Smooth muscle cell (in vitro differentiated cells): ENCODE data around the gene HOXC10. TPM values are rescaled to one million over a fixed set of nuclear protein-coding genes. Genes with fewer than 3 reads are reported as not detected.

Source experiments
- DNase-seq: peaks from one replicate; lab custom pipeline; 2025; ENCODE audit not compliant: unreplicated experiment; lab: John Stamatoyannopoulos, UW
- H2AFZ ChIP-seq: fragments of 200-600 bp; sonication (generic); 2 replicates; pipeline ENCODE4 v1.6.0; 2016; ENCODE audit warnings: antibody characterized with exemption, low read depth, mild to moderate bottlenecking
- H3F3A ChIP-seq: fragments of 200-600 bp; sonication (generic); 2 replicates; pipeline ENCODE4 v1.6.0; 2017; ENCODE audit warnings: antibody characterized with exemption, low read depth
- H3K27ac ChIP-seq: fragments of 200-600 bp; sonication (generic); 2 replicates; pipeline ENCODE4 v1.5.1; 2016; ENCODE audit warnings: low read depth, mild to moderate bottlenecking
- H3K27me3 ChIP-seq: fragments of 200-600 bp; sonication (generic); 2 replicates; pipeline ENCODE4 v1.6.1; 2016; ENCODE audit warnings: low read depth, mild to moderate bottlenecking
- H3K36me3 ChIP-seq: fragments of 200-600 bp; sonication (generic); 2 replicates; pipeline ENCODE4 v1.5.1; 2016; ENCODE audit warnings: low read depth
- H3K4me1 ChIP-seq: fragments of 200-600 bp; sonication (generic); 2 replicates; pipeline ENCODE4 v1.5.1; 2016; ENCODE audit warnings: low read depth
- H3K4me2 ChIP-seq: fragments of 200-600 bp; sonication (generic); 2 replicates; pipeline ENCODE4 v1.6.0; 2016; ENCODE audit warnings: mild to moderate bottlenecking
- H3K4me3 ChIP-seq: fragments of 200-600 bp; sonication (generic); 2 replicates; pipeline ENCODE4 v1.5.1; 2016; ENCODE audit warnings: mild to moderate bottlenecking
- H3K79me2 ChIP-seq: fragments of 200-600 bp; sonication (generic); 2 replicates; pipeline ENCODE4 v1.6.0; 2016; ENCODE audit warnings: low read depth, mild to moderate bottlenecking
- H3K9ac ChIP-seq: fragments of 200-600 bp; sonication (generic); 2 replicates; pipeline ENCODE4 v1.6.0; 2016; ENCODE audit warnings: low read depth
- H3K9me3 ChIP-seq: fragments of 200-600 bp; sonication (generic); replicated peaks from 2 replicates; pipeline ENCODE4 v1.5.1; 2016; ENCODE audit warnings: low read depth
- H4K20me1 ChIP-seq: fragments of 200-600 bp; sonication (generic); 2 replicates; pipeline ENCODE4 v1.6.0; 2016; ENCODE audit warnings: low read depth
- CTCF ChIP-seq: fragments of 200-600 bp; sonication (generic); IDR thresholded peaks from 2 replicates; pipeline ENCODE4 v1.5.1; 2017; ENCODE audit warnings: borderline replicate concordance, mild to moderate bottlenecking, antibody characterized with exemption; ENCODE audit not compliant: insufficient read depth, poor library complexity, severe bottlenecking
- WGBS: methylation state at CpG from one replicate; pipeline ENCODE4 v1.1.7; 2016; ENCODE audit warnings: low lambda C conversion rate; 5-methylcytosine and 5-hydroxymethylcytosine counted together
- polyA plus RNA-seq: library from polyadenylated mRNA; unstranded; fragments of >200 nt; fragmentation: Nextera tagmentation; extraction: Ambion mirVana; gene quantifications from 2 replicates; pipeline ENCODE4 v1.2.1, GENCODE V29; 2016
- total RNA-seq: library from RNA; depleted of rRNA; stranded (reverse); fragments of >200 nt; gene quantifications from 2 replicates; pipeline ENCODE4 v1.2.3, GENCODE V29; 2014

The HOXC10 gene
- total and polyA plus RNA-seq, 2 experiments from 2014 or later: 0.66 TPM; not detected in 1

GRCh38 chr12:53956914-53957536, 27.9 kb upstream of the HOXC10 start:
- H3K4me3 ChIP-seq: no peak overlapping the region
- H2AFZ ChIP-seq: no peak overlapping the region
- H4K20me1 ChIP-seq: no peaks in the 10 kb centered on the region
- H3K27me3 ChIP-seq: peaks cover 100% of the 10 kb centered on the region
- H3K9ac ChIP-seq: no peak overlapping the region
- peaks cover 4% of the 10 kb centered on the region for H3F3A ChIP-seq
- no peak overlapping the region for H3K4me2 ChIP-seq
- no peak for DNase-seq
- H3K36me3 ChIP-seq: no peaks in the 10 kb centered on the region
- H3K79me2 ChIP-seq: no peaks in the 10 kb centered on the region
- no peak for TF ChIP-seq CTCF
- H3K27ac ChIP-seq: no peak overlapping the region
- 49% methylated on average over 11 of the region's 11 CpGs for WGBS
- no peaks in the 10 kb centered on the region for H3K9me3 ChIP-seq
- H3K4me1 ChIP-seq: no peaks in the 10 kb centered on the region

GRCh38 chr12:53958128-53958527, 26.8 kb upstream of the HOXC10 start:
- Histone ChIP-seq H3K9me3 (no peaks in the 10 kb centered on the region), H3K4me1 (no peaks in the 10 kb centered on the region), H3K79me2 (no peaks in the 10 kb centered on the region), H2AFZ (no peak overlapping the region), H3K9ac (no peak overlapping the region), H3F3A (peaks cover 4% of the 10 kb centered on the region), H3K4me2 (no peak overlapping the region), H3K36me3 (no peaks in the 10 kb centered on the region), H3K27me3 (peaks cover 100% of the 10 kb centered on the region), H4K20me1 (no peaks in the 10 kb centered on the region), H3K4me3 (no peak overlapping the region), H3K27ac (no peak overlapping the region)
- TF ChIP-seq CTCF: no peak
- DNase-seq: no peak
- 19% methylated on average over 3 of the region's 3 CpGs for WGBS

- H3K36me3 ChIP-seq: no peaks in the 10 kb centered on the region
- peaks cover 100% of the 10 kb centered on the region for H3K27me3 ChIP-seq
- H3K79me2 ChIP-seq: no peaks in the 10 kb centered on the region
- no peak overlapping the region for H3K4me2 ChIP-seq
- H3K27ac ChIP-seq: no peak overlapping the region
- no peak overlapping the region for H2AFZ ChIP-seq
- 33% methylated on average over 4 of the region's 4 CpGs for WGBS
- H3K4me3 ChIP-seq: no peak overlapping the region
- TF ChIP-seq CTCF: no peak
- H3K9me3 ChIP-seq: no peaks in the 10 kb centered on the region
- DNase-seq: no peak
- no peak overlapping the region for H3K9ac ChIP-seq
- no peaks in the 10 kb centered on the region for H3F3A ChIP-seq
- H4K20me1 ChIP-seq: no peaks in the 10 kb centered on the region
- no peaks in the 10 kb centered on the region for H3K4me1 ChIP-seq
Observed at GRCh38 chr12:53959314-53959713, 25.6 kb upstream of the HOXC10 start.

GRCh38 chr12:53960187-53961024, 24.5 kb upstream of the HOXC10 start:
- Histone ChIP-seq H3K4me3 (no peak overlapping the region), H3K4me2 (no peak overlapping the region), H3K27me3 (peaks cover 100% of the 10 kb centered on the region), H3K9me3 (no peaks in the 10 kb centered on the region), H3K79me2 (no peaks in the 10 kb centered on the region), H4K20me1 (no peaks in the 10 kb centered on the region), H3K27ac (no peak overlapping the region), H3K4me1 (no peaks in the 10 kb centered on the region), H3K9ac (no peak overlapping the region), H2AFZ (no peak overlapping the region), H3K36me3 (no peaks in the 10 kb centered on the region), H3F3A (no peaks in the 10 kb centered on the region)
- WGBS: 26% methylated on average over 38 of the region's 39 CpGs
- no peak for DNase-seq
- TF ChIP-seq CTCF: no peak
